SH-SY5Y (cell line): ENCODE results near the gene CCDC86.

Source experiments
- GATA2 ChIP-seq: IDR thresholded peaks from 2 replicates; pipeline ENCODE4 v1.6.1; 2011; ENCODE audit warnings: mild to moderate bottlenecking, low read depth, low read length
- GATA3 ChIP-seq: IDR thresholded peaks from 2 replicates; pipeline ENCODE4 v1.6.1; 2011; ENCODE audit warnings: low read depth, mild to moderate bottlenecking, low read length, moderate library complexity

- TF ChIP-seq GATA2 (no peak), GATA3 (no peak)
Measured at GRCh38 chr11:60869451-60869825, 27.5 kb downstream of the CCDC86 start.
